ENCODE measurements around the gene DDR1.

DNA sequence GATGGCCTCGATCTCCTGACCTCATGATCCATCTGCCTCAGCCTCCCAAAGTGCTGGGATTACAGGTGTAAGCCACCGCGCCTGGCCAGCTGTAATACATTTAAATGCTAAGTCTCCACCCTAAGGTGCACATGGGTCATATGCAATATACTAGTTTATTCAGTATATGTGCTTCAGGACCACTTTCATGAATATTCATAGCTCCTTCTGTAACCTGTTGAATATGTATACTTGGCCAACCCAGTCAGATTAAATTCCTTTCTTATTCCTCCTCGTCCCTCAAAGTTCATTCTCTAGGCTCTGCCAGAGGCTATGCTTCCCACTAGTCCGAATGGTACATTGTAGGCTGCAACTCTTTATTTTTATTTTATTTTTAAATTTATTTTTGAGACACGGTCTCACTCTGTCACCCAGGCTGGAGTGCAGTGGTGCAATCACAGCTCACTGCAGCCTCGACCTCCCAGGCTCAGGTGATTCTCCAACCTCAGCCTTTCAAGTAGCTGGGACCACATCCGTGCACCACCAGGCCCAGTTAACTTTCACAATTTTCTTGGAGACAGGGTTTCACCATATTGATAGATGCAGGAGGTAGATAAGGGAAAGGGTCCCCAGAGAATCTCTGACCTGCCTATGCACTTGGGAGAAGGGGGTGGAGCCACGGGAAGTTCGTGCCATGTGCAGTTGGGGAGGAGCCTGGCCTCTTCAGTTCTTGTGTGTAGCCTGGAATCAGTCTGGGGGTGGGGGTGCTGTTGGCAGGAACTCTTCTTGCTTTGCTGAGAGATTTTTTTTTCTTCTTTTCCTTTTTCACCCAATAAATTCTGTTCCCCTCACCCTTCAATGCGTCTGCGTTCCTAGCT is 41.3 kb upstream of the DDR1 start:
- TF ChIP-seq CTCF (conservative IDR thresholded peaks at IDR 0.05 in 1 of 2, IDR thresholded peaks at IDR 0.05 in 1 of 2; ENCODE audit: extremely low read depth in 1 of 2, insufficient read depth in 1 of 2, low read depth in 1 of 2, low read length in 2 of 2) (no peak), EZH2 (IDR thresholded peaks at IDR 0.05; ENCODE audit: borderline replicate concordance, low read length) (no peak)
